ENCODE measurements around the gene MAS1L. TPM values are rescaled to one million over a fixed set of nuclear protein-coding genes. Genes with fewer than 3 reads are reported as not detected.

Gene MAS1L
- total RNA-seq, 4 donors from 2014 or later = 0.42 TPM; not detected in 3

GRCh38 chr6:29493261-29493660 lies 5.5 kb upstream of the MAS1L start:
- H3K4me1 ChIP-seq = no peaks in the 10 kb centered on the region
- WGBS, 2 donors = 74 to 76% methylated on average over 2 of the region's 2 CpGs
- no peak for TF ChIP-seq POLR2A (IDR thresholded peaks at IDR 0.05)
- TF ChIP-seq, protein P1, sequence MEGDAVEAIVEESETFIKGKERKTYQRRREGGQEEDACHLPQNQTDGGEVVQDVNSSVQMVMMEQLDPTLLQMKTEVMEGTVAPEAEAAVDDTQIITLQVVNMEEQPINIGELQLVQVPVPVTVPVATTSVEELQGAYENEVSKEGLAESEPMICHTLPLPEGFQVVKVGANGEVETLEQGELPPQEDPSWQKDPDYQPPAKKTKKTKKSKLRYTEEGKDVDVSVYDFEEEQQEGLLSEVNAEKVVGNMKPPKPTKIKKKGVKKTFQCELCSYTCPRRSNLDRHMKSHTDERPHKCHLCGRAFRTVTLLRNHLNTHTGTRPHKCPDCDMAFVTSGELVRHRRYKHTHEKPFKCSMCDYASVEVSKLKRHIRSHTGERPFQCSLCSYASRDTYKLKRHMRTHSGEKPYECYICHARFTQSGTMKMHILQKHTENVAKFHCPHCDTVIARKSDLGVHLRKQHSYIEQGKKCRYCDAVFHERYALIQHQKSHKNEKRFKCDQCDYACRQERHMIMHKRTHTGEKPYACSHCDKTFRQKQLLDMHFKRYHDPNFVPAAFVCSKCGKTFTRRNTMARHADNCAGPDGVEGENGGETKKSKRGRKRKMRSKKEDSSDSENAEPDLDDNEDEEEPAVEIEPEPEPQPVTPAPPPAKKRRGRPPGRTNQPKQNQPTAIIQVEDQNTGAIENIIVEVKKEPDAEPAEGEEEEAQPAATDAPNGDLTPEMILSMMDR (IDR thresholded peaks at IDR 0.05) = no peak
- TF ChIP-seq EP300 (IDR thresholded peaks at IDR 0.05) = no peak
- H3K36me3 ChIP-seq = no peaks in the 10 kb centered on the region
- DNase-seq (ENCODE audit: low spot score in 2 of 2) = no peak
- H3K27me3 ChIP-seq = no peaks in the 10 kb centered on the region
- no peaks in the 10 kb centered on the region for H3K9me3 ChIP-seq
- H3K27ac ChIP-seq = no peak overlapping the region
- H3K4me3 ChIP-seq = no peak overlapping the region

DNA sequence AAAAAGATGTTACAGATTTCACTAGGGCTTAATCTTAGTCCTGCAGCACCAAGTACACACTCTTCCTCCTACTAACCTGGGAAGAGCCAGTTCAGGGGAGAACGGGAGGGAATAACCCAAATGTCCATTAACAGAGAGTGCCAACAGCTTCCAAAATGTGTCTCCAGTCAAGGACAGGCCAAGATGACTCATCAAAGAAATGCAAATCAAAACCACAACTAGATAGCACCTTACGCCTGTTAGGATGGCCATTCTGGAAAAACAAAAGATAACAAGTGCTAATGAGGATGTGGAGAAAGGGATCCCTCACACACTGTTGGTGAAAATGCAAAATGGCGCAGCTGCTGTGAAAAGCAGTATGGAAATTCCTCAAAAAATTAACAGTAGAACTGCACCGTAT lies 3.8 kb upstream of the MAS1L start:
- WGBS, 2 donors = 86 to 88% methylated on average over 4 of the region's 4 CpGs

DNA sequence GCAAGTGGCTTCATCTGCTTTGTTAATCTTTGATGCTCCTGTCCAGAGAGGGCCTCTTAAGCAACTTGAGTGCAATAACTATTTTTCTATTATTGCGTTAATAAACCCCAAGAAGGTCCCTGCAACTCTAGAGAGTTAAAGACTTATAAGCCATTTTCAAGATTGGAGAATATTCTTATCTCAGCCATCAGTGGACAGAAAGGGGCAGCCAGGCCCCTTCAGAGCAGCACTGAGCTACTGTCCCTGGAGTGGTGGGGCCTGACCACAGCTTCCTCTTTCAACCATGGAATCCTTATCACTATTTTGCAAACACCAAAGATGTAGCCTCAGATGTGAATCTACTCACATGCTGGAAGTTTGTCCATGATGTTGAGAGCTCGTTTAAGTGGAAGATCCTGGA lies 2.8 kb upstream of the MAS1L start:
- H3K36me3 ChIP-seq = no peaks in the 10 kb centered on the region
- TF ChIP-seq, protein P1 (IDR thresholded peaks at IDR 0.05) = no peak
- TF ChIP-seq EP300 (IDR thresholded peaks at IDR 0.05) = no peak
- TF ChIP-seq POLR2A (IDR thresholded peaks at IDR 0.05) = no peak
- H3K4me1 ChIP-seq = no peaks in the 10 kb centered on the region
- H3K27ac ChIP-seq = no peak overlapping the region
- no peaks in the 10 kb centered on the region for H3K27me3 ChIP-seq
- DNase-seq (ENCODE audit: low spot score in 2 of 2) = no peak
- H3K4me3 ChIP-seq = no peak overlapping the region
- H3K9me3 ChIP-seq = no peaks in the 10 kb centered on the region
- 63 to 83% methylated on average over 2 of the region's 2 CpGs for WGBS, 2 donors

More for the DNA sequence above, 3.8 kb upstream of the MAS1L start:
- Histone ChIP-seq H3K4me1 (no peaks in the 10 kb centered on the region), H3K9me3 (no peaks in the 10 kb centered on the region), H3K36me3 (no peaks in the 10 kb centered on the region), H3K27me3 (no peaks in the 10 kb centered on the region), H3K4me3 (no peak overlapping the region), H3K27ac (no peak overlapping the region)
- DNase-seq (ENCODE audit: low spot score in 2 of 2) = no peak
- TF ChIP-seq, protein P1 (IDR thresholded peaks at IDR 0.05) = no peak
- no peak for TF ChIP-seq EP300 (IDR thresholded peaks at IDR 0.05)
- no peak for TF ChIP-seq POLR2A (IDR thresholded peaks at IDR 0.05)

GRCh38 chr6:29490055-29490454 lies 2.3 kb upstream of the MAS1L start:
- 81 to 83% methylated on average over 3 of the region's 3 CpGs for WGBS, 2 donors
- no peaks in the 10 kb centered on the region for H3K9me3 ChIP-seq
- no peaks in the 10 kb centered on the region for H3K36me3 ChIP-seq

DNA sequence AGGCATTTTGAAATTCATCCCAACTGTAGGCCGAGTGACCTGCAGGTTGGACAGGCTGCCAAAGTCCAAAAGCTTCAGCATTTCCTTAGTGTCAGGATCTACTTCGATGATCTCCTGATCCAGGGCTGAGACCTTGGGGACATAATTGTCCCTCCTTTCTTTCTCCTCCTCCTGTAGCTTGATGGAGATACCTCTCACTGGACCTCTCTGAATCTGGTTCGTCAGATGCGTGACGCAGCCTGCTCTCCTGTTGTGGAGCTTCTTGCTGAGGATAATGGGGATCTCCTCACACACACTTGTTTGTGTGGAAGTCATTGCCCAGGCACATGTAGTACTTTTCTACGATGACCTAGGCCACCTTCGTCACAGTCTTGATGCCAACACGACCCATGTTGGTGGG lies 1.5 kb upstream of the MAS1L start:
- Histone ChIP-seq H3K9me3 (no peaks in the 10 kb centered on the region), H3K36me3 (no peaks in the 10 kb centered on the region), H3K4me1 (no peaks in the 10 kb centered on the region), H3K27ac (no peak overlapping the region), H3K4me3 (no peak overlapping the region), H3K27me3 (no peaks in the 10 kb centered on the region)
- no peak for DNase-seq (ENCODE audit: low spot score in 2 of 2)
- TF ChIP-seq EP300 (IDR thresholded peaks at IDR 0.05) (no peak), POLR2A (IDR thresholded peaks at IDR 0.05) (no peak)
- TF ChIP-seq, protein P1 (IDR thresholded peaks at IDR 0.05) = no peak
- WGBS, 2 donors = 91 to 96% methylated on average over 8 of the region's 8 CpGs

More at GRCh38 chr6:29490055-29490454, 2.3 kb upstream of the MAS1L start:
- H3K27ac ChIP-seq = no peak overlapping the region
- DNase-seq (ENCODE audit: low spot score in 2 of 2) = no peak
- TF ChIP-seq EP300 (IDR thresholded peaks at IDR 0.05) (no peak), POLR2A (IDR thresholded peaks at IDR 0.05) (no peak)
- TF ChIP-seq, protein P1 (IDR thresholded peaks at IDR 0.05) = no peak
- no peaks in the 10 kb centered on the region for H3K4me1 ChIP-seq
- H3K4me3 ChIP-seq = no peak overlapping the region
- H3K27me3 ChIP-seq = no peaks in the 10 kb centered on the region

Data from tibial nerve (tissue), 4 donors.